HG03469 (cell line): ENCODE data around the gene ZFYVE27.

Experiments
- ATAC-seq: cut with Tn5 transposase; IDR thresholded peaks from one replicate; pipeline ENCODE4 v1.9.1; 2021; ENCODE audit warnings: mild to moderate bottlenecking, moderate library complexity, moderate number of reproducible peaks; ENCODE audit not compliant: unreplicated experiment

ZFYVE27 gene

GRCh38 chr10:97714401-97715258, 22.3 kb upstream of the ZFYVE27 start:
- ATAC-seq, result peak; percentile 15

- ATAC-seq, result no peak
These were observed 21.6 kb upstream of the ZFYVE27 start for GRCh38 chr10:97715259-97715874.

GRCh38 chr10:97717627-97718026, 19.3 kb upstream of the ZFYVE27 start:
- no peak for ATAC-seq

- ATAC-seq, result no peak
These were observed 18.8 kb upstream of the ZFYVE27 start for GRCh38 chr10:97718178-97718577.

- no peak for ATAC-seq
These were observed 18.2 kb upstream of the ZFYVE27 start for GRCh38 chr10:97718659-97719142.

GRCh38 chr10:97719602-97720001, 17.3 kb upstream of the ZFYVE27 start:
- no peak for ATAC-seq

GRCh38 chr10:97721871-97722780, 14.8 kb upstream of the ZFYVE27 start:
- no peak for ATAC-seq

- no peak for ATAC-seq
These were observed 13.9 kb upstream of the ZFYVE27 start for GRCh38 chr10:97723001-97723400.

- no peak for ATAC-seq
These were observed 12.5 kb upstream of the ZFYVE27 start for GRCh38 chr10:97724341-97724941.

GRCh38 chr10:97726636-97727178, 10.2 kb upstream of the ZFYVE27 start:
- no peak for ATAC-seq

GRCh38 chr10:97729014-97729413, 7.9 kb upstream of the ZFYVE27 start:
- ATAC-seq, result no peak

GRCh38 chr10:97731346-97732051, 5.4 kb upstream of the ZFYVE27 start:
- no peak for ATAC-seq

- no peak for ATAC-seq
These were observed 4.9 kb upstream of the ZFYVE27 start for GRCh38 chr10:97732052-97732359.

- ATAC-seq, result no peak
These were observed 3.7 kb upstream of the ZFYVE27 start for GRCh38 chr10:97733256-97733655.

- ATAC-seq, result no peak
These were observed 2.9 kb upstream of the ZFYVE27 start for GRCh38 chr10:97734021-97734420.

GRCh38 chr10:97736403-97736901, 476 bp upstream of the ZFYVE27 start:
- no peak for ATAC-seq

- no peak for ATAC-seq
These were observed 890 bp downstream of the ZFYVE27 start for GRCh38 chr10:97737770-97738265.

- no peak for ATAC-seq
These were observed 1.7 kb downstream of the ZFYVE27 start for GRCh38 chr10:97738616-97739015.

GRCh38 chr10:97740613-97741012, 3.7 kb downstream of the ZFYVE27 start:
- ATAC-seq, result no peak
